Activated CD8-positive, alpha-beta memory T cell treated with anti-CD3 and anti-CD28 coated beads, Interleukin-2, amount 50 U/mL, for 24 hours (primary cell): Measurements from ENCODE around the gene HOXB2.
"Not testable (repeated sequence)": the region's sequence is repeated elsewhere in the genome, so short reads cannot be mapped to it uniquely, and the experiment has no call there.

Source experiments
- DNase-seq: peaks from one replicate; pipeline ENCODE4 v3.0.0-alpha.2; 2020; ENCODE audit errors: extremely low read depth

The HOXB2 gene

GRCh38 chr17:48541036-48541576, 3.8 kb downstream of the HOXB2 start:
- DNase-seq: no peak

GRCh38 chr17:48540213-48540612, 4.7 kb downstream of the HOXB2 start:
- no peak for DNase-seq

- no peak for DNase-seq
Measured at GRCh38 chr17:48539177-48539576, 5.7 kb downstream of the HOXB2 start.

DNA sequence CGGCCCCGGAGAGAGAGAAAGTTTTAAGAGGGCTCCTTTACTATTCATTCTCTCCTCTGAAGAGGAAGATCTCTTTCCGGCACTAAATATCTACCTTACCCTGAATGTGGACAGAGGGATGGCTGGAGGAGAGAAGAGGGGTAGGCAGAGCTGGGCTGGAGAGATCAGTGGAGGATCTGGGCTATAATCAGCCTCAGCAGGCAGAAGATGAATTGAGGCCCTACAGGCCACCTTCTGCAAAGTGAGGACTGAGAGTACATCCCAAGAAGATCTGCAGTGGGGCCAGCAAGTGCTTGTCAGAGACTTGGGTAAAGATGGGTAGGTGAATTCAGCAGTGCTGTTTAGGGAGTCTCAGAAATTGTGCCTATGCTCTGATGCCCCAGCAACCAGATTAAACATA, 7.6 kb downstream of the HOXB2 start:
- no peak for DNase-seq

GRCh38 chr17:48535793-48536559, 8.9 kb downstream of the HOXB2 start:
- DNase-seq: not testable (repeated sequence)

DNA sequence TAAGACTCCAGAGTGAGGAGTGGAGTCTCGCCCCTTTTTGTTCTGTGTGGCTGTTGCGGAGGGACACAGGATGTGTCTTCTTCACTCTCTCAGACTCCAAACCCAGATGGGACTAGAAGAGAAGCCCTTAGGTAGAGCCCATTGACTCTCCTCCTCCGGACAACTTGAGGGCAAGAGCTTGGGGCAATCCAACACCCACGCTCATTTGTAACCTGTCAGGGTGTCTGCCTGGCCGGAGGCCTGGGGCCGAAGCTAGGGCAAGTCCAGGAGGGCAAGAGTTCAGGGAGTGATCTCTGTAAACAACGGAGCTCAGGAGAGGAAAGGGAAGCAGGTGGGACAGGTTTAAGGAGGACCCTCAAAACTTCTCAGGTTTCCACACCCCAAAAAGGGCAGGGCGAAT, 12.6 kb downstream of the HOXB2 start:
- DNase-seq: no peak

GRCh38 chr17:48530887-48531272, 14.0 kb downstream of the HOXB2 start, which contains the start of gene HOXB1:
Gene HOXB1 (minus strand): TSS chr17:48531011. CDS start chr17:48530904, 107 bp downstream.
- DNase-seq: no peak

GRCh38 chr17:48530208-48530886, 14.6 kb downstream of the HOXB2 start:
- DNase-seq: no peak

DNA sequence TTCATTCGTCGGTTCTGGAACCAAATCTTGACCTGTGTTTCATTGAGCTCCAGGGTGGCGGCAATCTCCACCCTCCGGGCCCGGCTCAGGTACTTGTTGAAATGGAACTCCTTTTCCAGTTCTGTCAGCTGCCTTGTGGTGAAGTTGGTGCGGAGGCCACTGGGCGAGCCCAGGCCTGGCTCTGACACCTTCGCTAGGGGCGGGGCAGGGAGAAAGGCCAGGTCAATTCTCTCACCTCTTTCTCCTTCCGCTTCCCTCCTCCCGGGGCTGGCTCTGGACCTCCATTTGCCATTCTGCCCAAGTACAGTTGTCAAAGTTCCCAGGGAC, 15.3 kb downstream of the HOXB2 start:
- no peak for DNase-seq

- no peak for DNase-seq
Measured at GRCh38 chr17:48528936-48529682, 15.8 kb downstream of the HOXB2 start.

DNA sequence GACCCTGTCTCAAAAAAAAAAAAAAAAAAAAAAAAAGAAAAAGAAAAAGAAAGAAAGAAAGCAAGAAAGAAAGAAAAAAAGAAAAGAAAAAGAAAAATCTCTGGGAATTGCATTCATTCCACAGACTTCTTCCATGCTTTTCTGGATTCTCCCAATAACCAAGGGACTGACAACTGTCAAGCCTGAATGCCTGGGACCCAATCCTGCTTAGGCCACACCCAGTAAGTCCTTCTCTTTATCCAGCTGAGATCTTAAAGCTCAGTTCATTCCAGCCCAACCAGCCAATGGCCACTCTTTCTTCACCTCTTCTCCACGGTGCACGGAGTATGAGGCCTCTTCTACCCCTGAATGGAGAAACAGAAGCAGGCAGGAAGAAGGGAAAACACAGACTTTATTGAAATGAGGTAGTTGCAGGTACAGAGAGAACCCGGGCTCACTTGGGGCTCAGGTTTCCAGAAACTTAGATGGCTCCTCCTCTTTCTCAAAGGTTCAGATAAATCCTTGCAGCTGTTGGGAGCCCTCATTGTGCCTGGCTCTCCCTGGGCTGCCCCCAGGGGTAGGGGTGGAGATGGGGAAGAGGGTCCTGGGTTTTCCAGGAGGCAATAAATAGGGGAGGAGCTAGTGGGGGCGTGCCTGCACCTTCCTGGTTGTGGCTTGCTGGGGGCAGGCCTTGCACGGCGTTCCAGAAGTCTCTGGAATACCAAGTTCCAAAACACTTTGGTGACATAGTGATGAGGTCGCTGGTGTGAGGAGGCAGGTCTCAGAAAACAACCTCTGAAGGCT, 16.6 kb downstream of the HOXB2 start:
- DNase-seq: no peak

GRCh38 chr17:48527547-48527932, 17.4 kb downstream of the HOXB2 start:
- no peak for DNase-seq

DNA sequence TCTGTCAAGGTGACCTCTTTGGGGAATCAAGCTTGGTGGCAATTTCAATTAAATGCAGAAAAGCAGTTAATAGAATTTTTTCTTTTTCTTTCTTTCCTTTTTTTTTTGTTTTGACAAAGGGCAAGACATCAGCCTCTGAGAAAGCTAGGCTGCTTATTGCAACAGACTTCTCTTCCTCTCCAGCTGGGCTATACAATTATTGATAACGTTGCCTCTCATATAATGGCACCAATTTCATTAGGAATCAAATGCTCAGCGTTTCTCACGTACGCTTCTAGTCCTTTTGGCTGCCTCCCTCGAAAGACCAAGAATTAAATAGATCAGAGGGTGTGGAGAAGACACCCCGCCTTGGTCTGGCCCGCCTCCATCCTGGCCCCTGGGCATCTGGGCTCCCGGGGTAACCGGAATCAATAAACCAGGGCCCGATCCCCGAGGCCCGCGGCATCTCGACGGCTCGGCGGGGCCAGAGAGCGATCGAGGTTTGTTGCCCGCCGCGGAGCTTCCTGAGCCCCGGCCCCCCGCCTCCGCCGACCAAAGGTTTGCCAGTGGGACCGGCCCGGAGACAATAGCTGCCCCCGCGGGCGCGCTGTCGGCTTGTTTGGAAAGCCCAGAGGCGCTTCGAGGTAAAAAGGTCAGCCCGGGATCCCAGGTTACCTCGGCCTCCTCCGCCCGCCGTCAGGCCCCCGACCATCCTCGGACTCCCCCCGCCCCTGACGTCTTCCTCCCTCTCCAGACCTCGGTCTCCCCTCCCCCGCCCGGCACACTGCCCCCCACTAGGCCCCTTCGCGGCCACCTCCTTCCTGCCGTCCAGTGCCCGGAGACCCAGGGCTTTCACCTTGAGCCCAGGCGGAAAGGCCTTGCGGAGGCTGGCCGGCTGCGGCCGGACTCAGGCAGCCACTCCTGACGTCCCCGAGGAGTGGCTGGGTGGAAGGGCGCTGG, 18.0 kb downstream of the HOXB2 start:
- DNase-seq: no peak

DNA sequence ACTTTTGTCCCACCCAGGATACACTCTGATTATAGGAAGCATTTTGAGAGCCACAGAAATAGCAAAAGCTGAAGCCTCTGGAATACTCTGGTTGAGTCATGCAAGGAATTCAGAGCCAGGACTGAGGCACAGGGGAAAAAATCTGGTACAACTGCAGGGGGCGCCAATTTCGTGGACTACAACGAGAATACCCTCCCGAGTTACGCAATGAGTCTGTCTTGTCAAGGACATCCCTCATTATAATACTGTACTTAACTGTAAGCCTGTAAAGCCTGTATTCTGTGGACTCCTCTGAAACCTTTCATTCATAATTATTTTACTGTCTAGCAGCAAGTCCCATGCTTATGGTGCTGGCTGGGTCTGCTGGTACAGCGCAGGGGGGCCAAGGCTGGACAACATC, 21.9 kb downstream of the HOXB2 start:
- no peak for DNase-seq

GRCh38 chr17:48522031-48522653, 22.8 kb downstream of the HOXB2 start:
- no peak for DNase-seq

DNA sequence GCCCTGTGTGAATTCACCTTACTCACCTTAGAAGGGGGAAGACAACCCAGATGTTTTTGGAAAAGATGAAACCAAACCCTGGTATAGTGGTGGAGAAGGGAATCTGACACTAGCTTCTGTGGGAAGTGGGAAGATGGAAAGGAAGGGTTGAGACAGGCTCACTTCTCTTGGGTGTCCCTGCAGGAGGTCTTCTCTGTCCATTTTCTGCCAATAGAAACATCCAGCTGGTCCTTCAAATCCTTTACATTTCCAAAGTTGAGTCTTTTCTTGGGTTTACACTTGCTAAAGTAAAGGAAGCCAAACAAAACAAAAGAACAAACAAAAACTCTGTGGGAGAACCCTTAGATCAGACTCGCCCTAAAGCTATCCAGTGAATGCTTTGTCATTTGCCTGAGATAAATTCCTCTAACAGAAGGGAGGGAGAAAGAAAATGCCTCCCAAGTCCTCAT, 24.3 kb downstream of the HOXB2 start:
- DNase-seq: no peak

DNA sequence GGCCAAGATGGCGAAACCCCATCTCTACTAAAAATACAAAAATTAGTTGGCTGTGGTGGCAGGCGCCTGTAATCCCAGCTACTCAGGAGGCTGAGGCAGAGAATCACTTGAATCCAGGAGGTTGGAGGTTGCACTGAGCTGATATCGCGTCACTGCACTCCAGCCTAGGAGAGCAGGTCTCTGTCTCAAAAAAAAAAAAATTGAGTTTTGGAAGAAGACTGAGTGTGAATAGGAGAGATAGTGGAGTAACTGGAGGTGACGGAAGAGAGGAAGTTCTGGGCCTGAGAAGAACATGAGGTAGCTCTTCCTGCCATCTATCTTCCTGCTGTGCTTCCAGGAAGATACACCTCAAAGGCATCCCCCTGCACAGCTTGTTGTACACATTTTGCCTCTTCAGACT, 25.5 kb downstream of the HOXB2 start:
- DNase-seq: no peak

- DNase-seq: no peak
Measured at GRCh38 chr17:48517478-48517877, 27.4 kb downstream of the HOXB2 start.

DNA sequence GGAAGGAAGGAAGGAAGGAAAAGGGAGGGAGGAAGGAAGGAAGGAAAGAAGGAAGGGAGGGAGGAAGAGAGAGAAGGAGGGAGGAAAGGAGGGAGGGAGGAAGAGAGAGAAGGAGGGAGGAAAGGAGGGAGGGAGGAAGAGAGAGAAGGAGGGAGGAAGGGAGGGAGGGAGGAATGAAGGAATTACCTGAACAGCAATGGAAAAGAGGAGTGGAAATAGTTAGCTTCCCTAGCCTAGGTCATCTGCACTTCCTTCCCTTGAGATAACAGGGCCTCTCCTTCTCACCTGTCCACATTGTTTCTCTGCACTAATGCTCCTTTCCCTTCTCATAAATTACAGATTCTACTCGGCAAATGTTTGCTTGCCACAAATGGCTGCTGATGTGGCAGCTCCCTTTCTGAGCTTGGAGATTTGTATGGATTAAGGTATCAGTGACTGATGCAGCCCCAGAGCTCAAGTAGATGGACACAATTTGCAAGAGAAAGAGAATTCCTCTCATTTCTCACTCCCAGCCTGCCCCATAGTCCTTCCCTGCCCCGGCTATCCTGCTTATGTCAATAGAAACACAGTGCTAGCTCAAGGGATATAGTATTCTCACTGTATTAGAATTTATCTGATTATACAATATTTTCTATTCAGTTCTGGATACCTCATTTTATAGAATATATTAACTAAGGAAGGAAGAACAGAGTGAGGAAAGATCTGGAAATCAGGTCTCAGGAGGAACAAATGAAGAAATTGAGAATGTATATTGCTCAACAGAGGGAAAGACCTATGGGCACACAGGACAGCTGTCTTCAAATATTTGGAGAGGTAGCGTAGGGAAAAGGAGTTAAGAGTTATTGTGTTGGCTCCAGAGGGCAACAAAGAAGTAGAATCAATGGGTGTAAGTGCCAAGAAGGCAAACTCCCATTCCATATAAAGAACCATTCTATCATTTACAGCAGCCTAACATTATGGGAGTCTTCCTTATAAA, 28.7 kb downstream of the HOXB2 start:
- no peak for DNase-seq
